HFF-Myc (cell line): ENCODE data around the gene CACNA2D3.

ENCODE experiments used
- DNase-seq: peaks from one replicate; pipeline ENCODE4 v3.0.0-alpha.2; 2011; ENCODE audit warnings: low read depth; ENCODE audit errors: extremely low read depth
- H3K4me3 ChIP-seq: replicated peaks from 2 replicates; pipeline ENCODE4 v1.5.1; 2011; ENCODE audit warnings: low read depth, mild to moderate bottlenecking, control low read depth, low read length
- TF ChIP-seq, protein P1 (sequence below): IDR thresholded peaks from 2 replicates; pipeline ENCODE4 v1.5.1; 2012; ENCODE audit warnings: mild to moderate bottlenecking, low read depth, low read length, control low read depth; ENCODE audit errors: missing control alignments

CACNA2D3 gene

DNA sequence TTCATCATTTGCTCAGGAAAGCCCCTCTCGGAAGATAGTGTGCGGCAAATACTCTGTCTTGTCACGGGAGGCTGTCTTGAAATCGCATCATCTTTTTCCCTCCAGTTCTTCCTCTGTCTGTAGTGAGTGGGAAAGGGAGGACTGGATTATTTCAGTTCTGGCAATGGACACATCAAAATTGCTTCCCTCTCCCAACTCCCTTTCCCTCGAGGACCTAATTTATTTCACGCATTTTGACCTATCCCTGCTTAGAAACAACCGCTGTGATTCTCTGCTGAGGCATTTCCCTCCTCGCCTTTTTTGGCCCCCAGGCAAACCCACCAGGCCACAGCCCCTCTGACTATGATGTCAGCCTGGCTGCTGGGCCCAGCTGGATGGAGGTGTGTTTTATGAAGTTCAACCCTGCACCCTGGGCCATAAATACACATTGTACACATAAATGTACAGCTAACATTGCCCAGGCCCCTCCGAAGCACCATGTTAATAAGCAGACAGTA is 944.2 kb downstream of the CACNA2D3 start:
- DNase-seq, result no peak
- TF ChIP-seq, protein P1, sequence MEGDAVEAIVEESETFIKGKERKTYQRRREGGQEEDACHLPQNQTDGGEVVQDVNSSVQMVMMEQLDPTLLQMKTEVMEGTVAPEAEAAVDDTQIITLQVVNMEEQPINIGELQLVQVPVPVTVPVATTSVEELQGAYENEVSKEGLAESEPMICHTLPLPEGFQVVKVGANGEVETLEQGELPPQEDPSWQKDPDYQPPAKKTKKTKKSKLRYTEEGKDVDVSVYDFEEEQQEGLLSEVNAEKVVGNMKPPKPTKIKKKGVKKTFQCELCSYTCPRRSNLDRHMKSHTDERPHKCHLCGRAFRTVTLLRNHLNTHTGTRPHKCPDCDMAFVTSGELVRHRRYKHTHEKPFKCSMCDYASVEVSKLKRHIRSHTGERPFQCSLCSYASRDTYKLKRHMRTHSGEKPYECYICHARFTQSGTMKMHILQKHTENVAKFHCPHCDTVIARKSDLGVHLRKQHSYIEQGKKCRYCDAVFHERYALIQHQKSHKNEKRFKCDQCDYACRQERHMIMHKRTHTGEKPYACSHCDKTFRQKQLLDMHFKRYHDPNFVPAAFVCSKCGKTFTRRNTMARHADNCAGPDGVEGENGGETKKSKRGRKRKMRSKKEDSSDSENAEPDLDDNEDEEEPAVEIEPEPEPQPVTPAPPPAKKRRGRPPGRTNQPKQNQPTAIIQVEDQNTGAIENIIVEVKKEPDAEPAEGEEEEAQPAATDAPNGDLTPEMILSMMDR, result no peak

DNA sequence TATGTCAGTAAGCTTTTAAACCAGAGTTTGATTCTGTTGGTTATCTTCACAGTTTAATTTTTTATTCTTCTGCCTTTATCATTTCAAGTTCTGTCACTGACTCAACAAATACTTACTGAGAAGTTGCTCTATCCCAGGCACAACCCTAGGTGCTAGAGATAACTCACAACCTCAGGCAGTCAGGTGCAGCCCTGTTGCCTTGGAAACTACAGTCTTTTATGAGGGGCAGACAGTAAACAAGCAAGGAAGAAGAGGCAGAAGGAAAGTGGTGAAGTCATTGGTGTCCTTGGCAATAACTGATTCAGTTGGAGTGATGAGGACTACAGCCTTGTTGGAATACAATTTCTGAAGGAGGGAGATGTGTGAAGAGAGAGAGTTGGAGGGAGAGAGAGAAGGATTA is 947.6 kb downstream of the CACNA2D3 start:
- no peak for DNase-seq
- TF ChIP-seq, protein P1, result no peak
- no peak overlapping the region for H3K4me3 ChIP-seq

More for the DNA sequence above, 944.2 kb downstream of the CACNA2D3 start:
- no peak overlapping the region for H3K4me3 ChIP-seq

DNA sequence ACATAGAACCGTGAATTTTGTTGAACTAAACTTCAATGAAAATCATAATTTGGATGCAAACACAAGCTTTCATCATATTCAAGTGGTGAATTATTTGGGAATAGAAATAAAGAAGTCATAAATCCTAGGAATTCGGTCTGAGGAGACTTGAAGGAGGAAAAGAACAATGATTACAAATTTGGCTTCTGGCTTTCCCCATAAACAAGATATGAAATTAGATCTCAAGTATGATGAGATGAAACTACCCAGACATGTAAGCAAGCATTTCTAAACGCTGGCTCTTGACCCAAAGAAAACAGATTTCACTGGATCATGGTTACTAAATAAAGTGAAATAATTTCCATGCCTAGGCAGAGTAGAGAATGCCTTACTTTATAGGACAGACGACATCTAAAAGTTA is 952.4 kb downstream of the CACNA2D3 start:
- DNase-seq, result no peak
- no peak overlapping the region for H3K4me3 ChIP-seq
- TF ChIP-seq, protein P1, result no peak

DNA sequence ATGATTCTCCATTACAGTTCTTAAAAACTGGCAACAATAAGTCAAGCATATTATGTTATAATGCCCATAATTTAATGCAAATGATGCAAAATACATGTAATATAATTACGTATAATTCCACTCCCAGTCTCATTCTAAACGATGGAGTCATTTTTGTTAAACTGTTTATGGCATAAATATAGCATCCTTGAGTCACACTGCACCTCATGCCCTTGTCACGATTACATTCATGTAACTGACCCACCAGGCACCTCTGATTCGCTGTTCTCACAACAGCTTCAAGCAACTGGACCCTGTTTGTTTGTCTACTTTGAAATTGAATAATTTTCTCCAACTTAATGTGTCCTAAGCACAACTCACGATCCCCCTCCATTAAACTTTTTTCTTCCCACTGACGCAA is 953.5 kb downstream of the CACNA2D3 start:
- H3K4me3 ChIP-seq, result no peak overlapping the region
- no peak for DNase-seq
- TF ChIP-seq, protein P1, result no peak

DNA sequence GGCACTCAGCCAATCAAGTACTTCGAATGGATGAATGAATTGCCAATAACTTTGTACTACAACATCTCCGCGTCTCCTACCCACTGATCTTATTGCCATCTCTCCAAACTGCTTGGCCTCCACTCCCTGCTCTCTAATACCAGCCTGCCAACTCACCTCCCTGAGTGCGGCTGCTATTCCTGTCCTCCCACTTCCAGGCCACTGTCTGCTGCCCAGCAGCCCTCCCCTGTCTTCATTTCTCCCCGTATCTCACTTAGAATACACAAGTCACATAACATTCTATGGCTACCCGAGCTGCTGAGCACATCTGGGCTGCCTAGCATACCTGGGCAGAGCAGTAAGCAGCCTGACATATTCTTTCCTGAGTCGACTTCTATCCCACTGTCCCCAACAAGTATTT is 955.4 kb downstream of the CACNA2D3 start:
- TF ChIP-seq, protein P1, result no peak
- H3K4me3 ChIP-seq, result no peak overlapping the region
- no peak for DNase-seq

DNA sequence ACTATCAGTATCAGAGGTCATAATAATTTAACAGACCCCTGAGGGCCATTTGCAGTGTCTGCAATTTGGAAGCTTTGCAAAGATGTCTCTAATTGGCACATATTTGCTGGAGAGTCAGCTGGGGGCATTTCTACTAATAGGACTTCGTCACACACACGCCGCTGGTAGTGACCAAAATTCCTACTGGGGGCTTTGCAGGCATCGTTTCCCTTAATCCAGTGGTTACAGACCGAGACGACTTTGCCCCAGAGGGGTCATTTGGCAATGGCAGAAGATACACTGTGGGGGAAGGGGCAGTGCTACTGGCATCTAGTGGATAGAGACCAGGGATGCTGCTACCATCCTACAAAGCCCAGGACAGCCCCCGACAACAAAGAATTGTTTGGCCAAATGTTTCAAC is 956.5 kb downstream of the CACNA2D3 start:
- TF ChIP-seq, protein P1, result no peak
- no peak for DNase-seq
- H3K4me3 ChIP-seq, result no peak overlapping the region

DNA sequence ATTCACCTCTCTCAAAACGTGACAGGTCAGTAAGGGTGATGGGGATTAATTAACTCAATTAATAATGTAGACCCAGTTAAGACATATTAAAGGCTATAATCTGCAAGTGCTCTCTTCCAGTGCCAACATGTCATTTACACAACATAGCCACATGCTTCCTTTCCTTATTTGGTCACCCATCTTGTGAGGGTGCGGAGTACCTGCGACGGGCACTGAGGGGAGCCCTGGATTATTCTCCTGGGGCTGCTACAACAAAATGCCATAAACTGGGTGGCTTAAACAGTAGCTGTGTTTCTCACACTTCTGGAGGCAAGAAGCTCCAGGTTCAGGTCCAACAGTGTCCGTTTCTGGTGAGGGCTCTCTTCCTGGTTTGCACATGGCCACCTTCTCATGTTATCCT is 962.9 kb downstream of the CACNA2D3 start:
- TF ChIP-seq, protein P1, result no peak
- DNase-seq, result no peak
- no peak overlapping the region for H3K4me3 ChIP-seq
